IMR-90 (cell line): ENCODE data around the gene TCOF1.

ENCODE experiments used
- CEBPB ChIP-seq: IDR thresholded peaks from 2 replicates; pipeline ENCODE4 v1.6.1; 2012; ENCODE audit warnings: low read depth, low read length, improper control_type of control experiment
- POLR2A ChIP-seq: IDR thresholded peaks from 2 replicates; pipeline ENCODE4 v1.6.1; 2012; ENCODE audit warnings: mild to moderate bottlenecking, low read depth, low read length
- SMC3 ChIP-seq: fragments of 150-350 bp; IDR thresholded peaks from 2 replicates; pipeline ENCODE4 v1.6.1; 2016; ENCODE audit warnings: low read depth, mild to moderate bottlenecking, antibody characterized with exemption, low read length, moderate library complexity
- TF ChIP-seq, protein P1 (sequence below): conservative IDR thresholded peaks from 2 replicates; pipeline ENCODE4 v1.5.1; 2012; ENCODE audit warnings: mild to moderate bottlenecking, low read depth, low read length, improper control_type of control experiment

DNA sequence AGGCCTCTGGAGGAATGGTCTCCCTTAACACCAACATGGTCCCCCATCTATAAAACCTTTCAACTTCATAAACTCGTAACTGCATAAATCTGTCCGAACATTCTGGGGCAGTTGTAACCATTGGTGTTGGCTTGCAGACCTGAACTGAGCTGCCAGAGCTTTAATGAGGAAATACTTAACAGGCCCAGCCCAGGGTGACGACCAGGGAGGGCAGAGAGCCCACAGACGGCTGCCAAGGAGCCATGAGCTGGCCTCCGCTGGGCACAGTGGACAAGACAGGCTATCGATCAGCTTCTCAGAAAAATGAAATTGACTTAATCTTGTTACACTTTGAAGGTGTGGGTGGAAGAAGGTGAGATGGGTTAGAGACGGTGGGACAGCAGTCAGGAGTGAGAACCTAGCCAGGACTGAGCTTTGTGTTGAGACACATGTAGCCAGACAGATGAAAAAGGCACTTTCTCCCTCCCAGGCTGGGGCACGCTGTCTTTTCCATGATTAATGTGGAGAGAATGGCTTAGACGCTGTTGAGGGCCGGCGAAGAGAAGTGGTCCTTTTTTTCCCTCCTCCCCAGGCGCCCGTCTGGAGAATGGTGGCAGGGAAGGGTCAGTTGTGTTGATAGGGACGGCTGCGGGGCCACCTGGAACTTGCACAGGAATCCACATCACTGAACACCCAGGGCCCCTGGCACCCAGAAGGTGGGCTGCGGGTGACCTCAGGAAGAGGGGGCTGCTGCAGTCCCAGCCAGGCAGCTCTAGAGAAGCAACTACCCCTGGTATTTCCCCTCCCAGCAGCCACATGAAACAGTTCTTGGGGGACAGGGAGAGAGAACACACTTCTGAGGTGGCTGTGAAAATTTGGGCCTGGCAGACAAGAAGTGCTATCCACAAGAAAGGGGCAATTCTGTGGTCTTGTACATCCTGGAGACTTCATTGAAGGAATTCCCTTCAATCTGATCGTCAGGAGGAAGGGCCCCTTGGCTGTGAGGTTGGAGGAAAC is 27.3 kb upstream of the TCOF1 start:
- TF ChIP-seq, protein P1, sequence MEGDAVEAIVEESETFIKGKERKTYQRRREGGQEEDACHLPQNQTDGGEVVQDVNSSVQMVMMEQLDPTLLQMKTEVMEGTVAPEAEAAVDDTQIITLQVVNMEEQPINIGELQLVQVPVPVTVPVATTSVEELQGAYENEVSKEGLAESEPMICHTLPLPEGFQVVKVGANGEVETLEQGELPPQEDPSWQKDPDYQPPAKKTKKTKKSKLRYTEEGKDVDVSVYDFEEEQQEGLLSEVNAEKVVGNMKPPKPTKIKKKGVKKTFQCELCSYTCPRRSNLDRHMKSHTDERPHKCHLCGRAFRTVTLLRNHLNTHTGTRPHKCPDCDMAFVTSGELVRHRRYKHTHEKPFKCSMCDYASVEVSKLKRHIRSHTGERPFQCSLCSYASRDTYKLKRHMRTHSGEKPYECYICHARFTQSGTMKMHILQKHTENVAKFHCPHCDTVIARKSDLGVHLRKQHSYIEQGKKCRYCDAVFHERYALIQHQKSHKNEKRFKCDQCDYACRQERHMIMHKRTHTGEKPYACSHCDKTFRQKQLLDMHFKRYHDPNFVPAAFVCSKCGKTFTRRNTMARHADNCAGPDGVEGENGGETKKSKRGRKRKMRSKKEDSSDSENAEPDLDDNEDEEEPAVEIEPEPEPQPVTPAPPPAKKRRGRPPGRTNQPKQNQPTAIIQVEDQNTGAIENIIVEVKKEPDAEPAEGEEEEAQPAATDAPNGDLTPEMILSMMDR: no peak
- TF ChIP-seq SMC3: no peak
- no peak for TF ChIP-seq POLR2A
- TF ChIP-seq CEBPB: no peak
